GM19452 (cell line): ENCODE data around the gene C1orf141.
"Not testable (repeated sequence)": the region's sequence is repeated elsewhere in the genome, so short reads cannot be mapped to it uniquely, and the experiment has no call there.

Experiments used
- ATAC-seq: cut with Tn5 transposase; IDR thresholded peaks from one replicate; pipeline ENCODE4 v1.9.1; 2021; ENCODE audit not compliant: unreplicated experiment

C1orf141 gene

GRCh38 chr1:67089685-67090208 lies 45.0 kb downstream of the C1orf141 start:
- ATAC-seq, result no peak

GRCh38 chr1:67088440-67088839 lies 46.3 kb downstream of the C1orf141 start:
- no peak for ATAC-seq

GRCh38 chr1:67085326-67085725 lies 49.4 kb downstream of the C1orf141 start:
- ATAC-seq, result no peak

GRCh38 chr1:67084765-67085318 lies 49.9 kb downstream of the C1orf141 start:
- ATAC-seq, result no peak

- ATAC-seq, result no peak
These were observed 56.5 kb downstream of the C1orf141 start for GRCh38 chr1:67078291-67078690.

- ATAC-seq, result no peak
These were observed 57.2 kb downstream of the C1orf141 start for GRCh38 chr1:67077593-67077992.

- ATAC-seq, result no peak
These were observed 62.0 kb downstream of the C1orf141 start for GRCh38 chr1:67072749-67073148.

GRCh38 chr1:67067655-67068054 lies 67.1 kb downstream of the C1orf141 start:
- not testable (repeated sequence) for ATAC-seq

- no peak for ATAC-seq
These were observed 72.4 kb downstream of the C1orf141 start for GRCh38 chr1:67062412-67062811.

GRCh38 chr1:67061266-67061665 lies 73.5 kb downstream of the C1orf141 start:
- no peak for ATAC-seq

- ATAC-seq, result no peak
These were observed 74.0 kb downstream of the C1orf141 start for GRCh38 chr1:67060811-67061218.

GRCh38 chr1:67059346-67059745 lies 75.4 kb downstream of the C1orf141 start:
- ATAC-seq, result no peak

- ATAC-seq, result no peak
These were observed 76.0 kb downstream of the C1orf141 start for GRCh38 chr1:67058761-67059160.

GRCh38 chr1:67058242-67058641 lies 76.5 kb downstream of the C1orf141 start:
- ATAC-seq, result no peak

- peak; percentile 85 for ATAC-seq
These were observed 80.7 kb downstream of the C1orf141 start, which contains the start of gene SLC35D1 for GRCh38 chr1:67053785-67054772. Gene SLC35D1 (minus strand): TSS chr1:67054148. CDS start chr1:67054013, 135 bp downstream.

GRCh38 chr1:67053535-67053784 lies 81.3 kb downstream of the C1orf141 start:
- peak; percentile 40 for ATAC-seq

- ATAC-seq, result peak; percentile 5
These were observed 81.8 kb downstream of the C1orf141 start for GRCh38 chr1:67052741-67053534.

GRCh38 chr1:67051196-67051595 lies 83.6 kb downstream of the C1orf141 start:
- no peak for ATAC-seq

GRCh38 chr1:67044631-67045270 lies 90.0 kb downstream of the C1orf141 start:
- no peak for ATAC-seq

- ATAC-seq, result no peak
These were observed 91.4 kb downstream of the C1orf141 start for GRCh38 chr1:67043366-67043765.
